HG03439 (cell line): ENCODE results near the gene CWF19L2.

ENCODE experiments used
- ATAC-seq: cut with Tn5 transposase; IDR thresholded peaks from one replicate; pipeline ENCODE4 v1.9.1; 2021; ENCODE audit warnings: mild to moderate bottlenecking, moderate library complexity; ENCODE audit not compliant: unreplicated experiment

The CWF19L2 gene

DNA sequence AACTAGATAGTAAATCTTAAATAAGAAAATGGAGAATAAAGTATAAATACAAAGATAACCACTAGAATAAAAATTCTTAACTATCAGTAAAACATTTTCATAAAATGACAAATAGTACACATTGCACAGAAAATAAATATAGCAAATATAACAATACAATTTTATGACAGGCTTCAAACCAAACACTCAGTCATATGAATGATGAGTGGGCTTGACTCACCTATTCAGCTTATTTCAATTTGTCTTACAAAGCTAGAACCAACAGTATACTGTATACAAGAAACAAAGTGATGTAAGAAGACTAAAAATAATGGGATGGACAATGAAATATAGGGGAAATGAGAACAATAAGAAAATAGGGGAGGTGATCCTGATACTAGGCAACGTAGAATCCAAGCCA lies 141.2 kb downstream of the CWF19L2 start:
- ATAC-seq: no peak

DNA sequence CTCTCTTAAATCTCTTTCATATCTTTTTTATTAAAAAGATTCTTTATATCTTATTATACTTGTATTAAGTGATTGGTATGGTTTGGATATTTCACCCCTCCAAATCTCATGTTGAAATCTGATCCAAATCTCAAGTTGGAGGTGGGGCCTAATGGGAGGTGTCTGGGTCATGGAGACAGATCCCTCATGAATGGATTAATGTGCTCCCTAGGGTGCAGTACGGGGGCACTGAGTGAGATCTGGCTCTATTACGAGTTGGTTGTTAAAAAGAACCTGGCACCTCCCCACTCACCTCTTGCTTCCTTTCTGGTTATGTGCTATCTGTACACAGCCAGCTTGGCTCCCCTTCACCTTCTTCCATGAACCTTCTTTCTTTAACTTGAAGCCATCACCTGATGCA lies 149.6 kb downstream of the CWF19L2 start:
- ATAC-seq: no peak

DNA sequence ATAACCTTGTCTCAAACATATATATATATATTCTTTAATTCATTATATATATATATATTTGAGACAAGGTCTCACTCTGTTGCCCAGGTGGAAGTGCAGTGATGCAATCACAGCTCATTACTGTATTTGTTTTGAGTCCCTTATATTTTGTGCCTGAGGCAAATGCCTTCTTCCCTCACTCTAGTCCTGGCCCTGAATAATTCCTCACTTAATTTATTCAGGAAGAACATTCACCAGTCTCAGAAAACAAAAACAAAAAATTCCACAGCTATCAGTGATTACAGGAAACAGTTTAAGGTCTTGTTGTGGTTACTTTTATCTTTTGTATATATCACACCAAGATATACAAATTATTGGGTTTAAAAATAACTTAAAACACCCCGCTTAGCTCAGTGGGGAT lies 155.7 kb downstream of the CWF19L2 start:
- no peak for ATAC-seq

DNA sequence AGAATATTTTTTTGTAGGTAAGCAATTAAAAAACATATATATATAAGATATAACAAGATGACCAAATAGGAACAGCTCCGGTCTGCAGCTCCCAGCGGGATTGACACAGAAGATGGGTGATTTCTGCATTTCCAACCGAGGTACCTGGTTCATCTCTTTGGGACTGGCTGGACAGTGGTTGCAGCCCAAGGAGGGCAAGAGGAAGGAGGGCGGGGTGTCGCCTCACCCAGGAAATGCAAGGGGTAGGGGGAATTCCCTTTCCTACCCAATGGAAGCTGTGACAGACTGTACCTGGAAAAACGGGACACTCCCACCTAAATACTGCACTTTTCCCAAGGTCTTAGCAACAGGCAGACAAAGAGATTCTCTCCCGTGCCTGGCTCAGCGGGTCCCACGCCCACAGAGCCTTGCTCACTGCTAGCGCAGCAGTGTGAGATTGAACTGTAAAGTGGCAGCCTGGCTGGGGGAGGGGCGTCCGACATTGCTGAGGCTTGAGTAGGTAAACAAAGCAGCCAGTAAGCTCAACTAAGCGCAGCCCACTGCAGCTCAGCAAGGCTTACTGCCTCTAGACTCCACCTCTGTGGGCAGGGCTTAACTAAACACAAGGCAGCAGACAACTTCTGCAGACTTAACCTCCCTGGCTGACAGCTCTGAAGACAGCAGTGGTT lies 163.8 kb downstream of the CWF19L2 start:
- no peak for ATAC-seq

DNA sequence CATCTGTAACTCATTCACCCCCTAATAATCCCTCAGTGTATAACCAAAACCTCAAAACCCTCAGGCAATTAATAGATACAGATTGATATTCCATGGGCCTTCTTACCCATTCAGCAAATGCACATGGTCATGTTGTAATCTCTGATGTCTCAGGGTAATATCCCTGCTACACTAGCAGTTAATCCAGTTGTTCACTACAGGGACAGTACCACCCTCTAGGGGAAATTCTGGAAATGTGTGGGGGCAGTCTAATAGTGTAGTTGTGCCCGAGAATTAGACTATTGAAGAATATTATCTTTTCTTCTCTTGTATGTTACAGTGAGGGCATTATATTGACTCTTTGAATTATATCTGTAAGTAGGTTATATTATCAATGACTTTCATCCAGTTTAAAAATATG lies 175.4 kb downstream of the CWF19L2 start:
- ATAC-seq: no peak
